Measurements from ENCODE around the gene KIF26A.

DNA sequence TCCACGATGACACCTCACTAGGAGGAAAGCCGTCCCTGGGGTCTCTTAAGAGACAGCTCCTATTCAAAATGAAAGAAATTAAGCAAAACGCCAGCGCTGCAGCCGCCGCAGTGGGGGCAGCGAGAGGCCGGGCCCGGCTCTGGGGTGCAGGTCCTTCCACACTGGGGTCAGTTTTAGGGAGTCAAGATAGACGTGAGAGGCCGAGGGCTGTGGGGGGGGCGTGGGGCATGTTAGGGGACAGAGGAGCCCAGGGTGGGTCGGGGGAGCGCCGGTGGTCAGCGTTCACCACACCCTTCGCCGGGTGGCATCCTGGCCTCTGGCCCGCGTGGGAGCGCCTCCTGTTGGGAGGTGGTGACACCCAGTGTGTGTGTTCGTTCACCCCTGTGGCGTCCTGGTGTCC is 25.7 kb downstream of the KIF26A start:
- TF ChIP-seq, protein P1, sequence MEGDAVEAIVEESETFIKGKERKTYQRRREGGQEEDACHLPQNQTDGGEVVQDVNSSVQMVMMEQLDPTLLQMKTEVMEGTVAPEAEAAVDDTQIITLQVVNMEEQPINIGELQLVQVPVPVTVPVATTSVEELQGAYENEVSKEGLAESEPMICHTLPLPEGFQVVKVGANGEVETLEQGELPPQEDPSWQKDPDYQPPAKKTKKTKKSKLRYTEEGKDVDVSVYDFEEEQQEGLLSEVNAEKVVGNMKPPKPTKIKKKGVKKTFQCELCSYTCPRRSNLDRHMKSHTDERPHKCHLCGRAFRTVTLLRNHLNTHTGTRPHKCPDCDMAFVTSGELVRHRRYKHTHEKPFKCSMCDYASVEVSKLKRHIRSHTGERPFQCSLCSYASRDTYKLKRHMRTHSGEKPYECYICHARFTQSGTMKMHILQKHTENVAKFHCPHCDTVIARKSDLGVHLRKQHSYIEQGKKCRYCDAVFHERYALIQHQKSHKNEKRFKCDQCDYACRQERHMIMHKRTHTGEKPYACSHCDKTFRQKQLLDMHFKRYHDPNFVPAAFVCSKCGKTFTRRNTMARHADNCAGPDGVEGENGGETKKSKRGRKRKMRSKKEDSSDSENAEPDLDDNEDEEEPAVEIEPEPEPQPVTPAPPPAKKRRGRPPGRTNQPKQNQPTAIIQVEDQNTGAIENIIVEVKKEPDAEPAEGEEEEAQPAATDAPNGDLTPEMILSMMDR (IDR thresholded peaks at IDR 0.05): no peak
- TF ChIP-seq, protein P2, sequence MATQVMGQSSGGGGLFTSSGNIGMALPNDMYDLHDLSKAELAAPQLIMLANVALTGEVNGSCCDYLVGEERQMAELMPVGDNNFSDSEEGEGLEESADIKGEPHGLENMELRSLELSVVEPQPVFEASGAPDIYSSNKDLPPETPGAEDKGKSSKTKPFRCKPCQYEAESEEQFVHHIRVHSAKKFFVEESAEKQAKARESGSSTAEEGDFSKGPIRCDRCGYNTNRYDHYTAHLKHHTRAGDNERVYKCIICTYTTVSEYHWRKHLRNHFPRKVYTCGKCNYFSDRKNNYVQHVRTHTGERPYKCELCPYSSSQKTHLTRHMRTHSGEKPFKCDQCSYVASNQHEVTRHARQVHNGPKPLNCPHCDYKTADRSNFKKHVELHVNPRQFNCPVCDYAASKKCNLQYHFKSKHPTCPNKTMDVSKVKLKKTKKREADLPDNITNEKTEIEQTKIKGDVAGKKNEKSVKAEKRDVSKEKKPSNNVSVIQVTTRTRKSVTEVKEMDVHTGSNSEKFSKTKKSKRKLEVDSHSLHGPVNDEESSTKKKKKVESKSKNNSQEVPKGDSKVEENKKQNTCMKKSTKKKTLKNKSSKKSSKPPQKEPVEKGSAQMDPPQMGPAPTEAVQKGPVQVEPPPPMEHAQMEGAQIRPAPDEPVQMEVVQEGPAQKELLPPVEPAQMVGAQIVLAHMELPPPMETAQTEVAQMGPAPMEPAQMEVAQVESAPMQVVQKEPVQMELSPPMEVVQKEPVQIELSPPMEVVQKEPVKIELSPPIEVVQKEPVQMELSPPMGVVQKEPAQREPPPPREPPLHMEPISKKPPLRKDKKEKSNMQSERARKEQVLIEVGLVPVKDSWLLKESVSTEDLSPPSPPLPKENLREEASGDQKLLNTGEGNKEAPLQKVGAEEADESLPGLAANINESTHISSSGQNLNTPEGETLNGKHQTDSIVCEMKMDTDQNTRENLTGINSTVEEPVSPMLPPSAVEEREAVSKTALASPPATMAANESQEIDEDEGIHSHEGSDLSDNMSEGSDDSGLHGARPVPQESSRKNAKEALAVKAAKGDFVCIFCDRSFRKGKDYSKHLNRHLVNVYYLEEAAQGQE (IDR thresholded peaks at IDR 0.05; ENCODE audit: low read depth, low read length): no peak
- TF ChIP-seq, protein P3, sequence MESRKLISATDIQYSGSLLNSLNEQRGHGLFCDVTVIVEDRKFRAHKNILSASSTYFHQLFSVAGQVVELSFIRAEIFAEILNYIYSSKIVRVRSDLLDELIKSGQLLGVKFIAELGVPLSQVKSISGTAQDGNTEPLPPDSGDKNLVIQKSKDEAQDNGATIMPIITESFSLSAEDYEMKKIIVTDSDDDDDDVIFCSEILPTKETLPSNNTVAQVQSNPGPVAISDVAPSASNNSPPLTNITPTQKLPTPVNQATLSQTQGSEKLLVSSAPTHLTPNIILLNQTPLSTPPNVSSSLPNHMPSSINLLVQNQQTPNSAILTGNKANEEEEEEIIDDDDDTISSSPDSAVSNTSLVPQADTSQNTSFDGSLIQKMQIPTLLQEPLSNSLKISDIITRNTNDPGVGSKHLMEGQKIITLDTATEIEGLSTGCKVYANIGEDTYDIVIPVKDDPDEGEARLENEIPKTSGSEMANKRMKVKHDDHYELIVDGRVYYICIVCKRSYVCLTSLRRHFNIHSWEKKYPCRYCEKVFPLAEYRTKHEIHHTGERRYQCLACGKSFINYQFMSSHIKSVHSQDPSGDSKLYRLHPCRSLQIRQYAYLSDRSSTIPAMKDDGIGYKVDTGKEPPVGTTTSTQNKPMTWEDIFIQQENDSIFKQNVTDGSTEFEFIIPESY (IDR thresholded peaks at IDR 0.05; ENCODE audit: borderline replicate concordance, low read depth): no peak
- TF ChIP-seq, protein P4, sequence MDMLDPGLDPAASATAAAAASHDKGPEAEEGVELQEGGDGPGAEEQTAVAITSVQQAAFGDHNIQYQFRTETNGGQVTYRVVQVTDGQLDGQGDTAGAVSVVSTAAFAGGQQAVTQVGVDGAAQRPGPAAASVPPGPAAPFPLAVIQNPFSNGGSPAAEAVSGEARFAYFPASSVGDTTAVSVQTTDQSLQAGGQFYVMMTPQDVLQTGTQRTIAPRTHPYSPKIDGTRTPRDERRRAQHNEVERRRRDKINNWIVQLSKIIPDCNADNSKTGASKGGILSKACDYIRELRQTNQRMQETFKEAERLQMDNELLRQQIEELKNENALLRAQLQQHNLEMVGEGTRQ (IDR thresholded peaks at IDR 0.05; ENCODE audit: borderline replicate concordance, low read depth, low read length): no peak
- TF ChIP-seq RXRA (IDR thresholded peaks at IDR 0.05; ENCODE audit: borderline replicate concordance, low read depth): no peak
- no peak for TF ChIP-seq TAF1 (IDR thresholded peaks at IDR 0.05; ENCODE audit: borderline replicate concordance, low read depth, low read length)
- TF ChIP-seq POLR2AphosphoS5 (IDR thresholded peaks at IDR 0.05; ENCODE audit: low read depth, low read length): no peak
- TF ChIP-seq ELF1 (IDR thresholded peaks at IDR 0.05): no peak

Measured in SK-N-SH (cell line).